ENCODE measurements around the gene USP32.
A peak's percentile ranks its signal among the peaks of the same experiment; 100 is the strongest.

Gene USP32

DNA sequence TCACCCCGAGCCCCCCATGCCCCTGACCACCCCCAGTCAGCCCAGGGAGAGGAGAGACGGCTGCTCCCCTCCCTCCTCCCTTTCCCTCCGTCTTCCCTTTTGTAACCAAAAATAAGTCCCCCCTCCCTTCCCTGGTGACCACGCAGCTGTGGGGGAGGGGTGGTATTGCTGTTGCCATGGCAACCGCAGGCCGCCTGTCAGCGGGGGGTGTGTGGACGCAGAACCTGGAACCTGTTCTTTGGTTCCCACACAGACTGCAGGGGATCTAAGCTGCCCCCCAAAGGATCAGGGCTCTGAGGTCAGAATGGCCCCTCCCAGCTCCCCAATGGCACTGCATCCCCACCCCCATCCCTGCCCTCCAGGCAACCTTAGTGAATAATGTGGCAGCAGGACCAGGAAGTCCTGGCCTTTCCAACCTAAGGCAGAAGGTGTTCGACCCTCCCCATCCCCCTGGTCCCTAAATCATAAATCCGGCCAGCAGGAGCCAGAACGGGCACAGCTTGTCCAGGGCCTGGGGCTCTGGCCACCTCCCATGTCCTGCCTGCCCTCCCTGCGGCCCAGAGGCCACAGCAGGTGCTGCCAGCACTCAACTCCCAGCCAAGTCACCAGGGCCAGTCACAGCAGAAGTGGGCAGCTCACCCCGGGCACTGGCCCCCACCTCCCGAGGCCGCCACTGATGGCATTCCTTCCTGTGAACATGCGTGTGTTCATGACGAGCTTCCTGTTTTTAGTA, 230.2 kb downstream of the USP32 start:
- DNase-seq (ENCODE audit: low spot score): peak; percentile 22
- in situ Hi-C loops (cut with MboI; ENCODE audit: low pct_unique_long_range_greater_than_20kb, low sequenced_read_pairs, unreplicated experiment): no loop called here
- TF ChIP-seq, protein P1, sequence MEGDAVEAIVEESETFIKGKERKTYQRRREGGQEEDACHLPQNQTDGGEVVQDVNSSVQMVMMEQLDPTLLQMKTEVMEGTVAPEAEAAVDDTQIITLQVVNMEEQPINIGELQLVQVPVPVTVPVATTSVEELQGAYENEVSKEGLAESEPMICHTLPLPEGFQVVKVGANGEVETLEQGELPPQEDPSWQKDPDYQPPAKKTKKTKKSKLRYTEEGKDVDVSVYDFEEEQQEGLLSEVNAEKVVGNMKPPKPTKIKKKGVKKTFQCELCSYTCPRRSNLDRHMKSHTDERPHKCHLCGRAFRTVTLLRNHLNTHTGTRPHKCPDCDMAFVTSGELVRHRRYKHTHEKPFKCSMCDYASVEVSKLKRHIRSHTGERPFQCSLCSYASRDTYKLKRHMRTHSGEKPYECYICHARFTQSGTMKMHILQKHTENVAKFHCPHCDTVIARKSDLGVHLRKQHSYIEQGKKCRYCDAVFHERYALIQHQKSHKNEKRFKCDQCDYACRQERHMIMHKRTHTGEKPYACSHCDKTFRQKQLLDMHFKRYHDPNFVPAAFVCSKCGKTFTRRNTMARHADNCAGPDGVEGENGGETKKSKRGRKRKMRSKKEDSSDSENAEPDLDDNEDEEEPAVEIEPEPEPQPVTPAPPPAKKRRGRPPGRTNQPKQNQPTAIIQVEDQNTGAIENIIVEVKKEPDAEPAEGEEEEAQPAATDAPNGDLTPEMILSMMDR (IDR thresholded peaks at IDR 0.05; ENCODE audit: extremely low read depth, insufficient read depth, missing control alignments): no peak

DNA sequence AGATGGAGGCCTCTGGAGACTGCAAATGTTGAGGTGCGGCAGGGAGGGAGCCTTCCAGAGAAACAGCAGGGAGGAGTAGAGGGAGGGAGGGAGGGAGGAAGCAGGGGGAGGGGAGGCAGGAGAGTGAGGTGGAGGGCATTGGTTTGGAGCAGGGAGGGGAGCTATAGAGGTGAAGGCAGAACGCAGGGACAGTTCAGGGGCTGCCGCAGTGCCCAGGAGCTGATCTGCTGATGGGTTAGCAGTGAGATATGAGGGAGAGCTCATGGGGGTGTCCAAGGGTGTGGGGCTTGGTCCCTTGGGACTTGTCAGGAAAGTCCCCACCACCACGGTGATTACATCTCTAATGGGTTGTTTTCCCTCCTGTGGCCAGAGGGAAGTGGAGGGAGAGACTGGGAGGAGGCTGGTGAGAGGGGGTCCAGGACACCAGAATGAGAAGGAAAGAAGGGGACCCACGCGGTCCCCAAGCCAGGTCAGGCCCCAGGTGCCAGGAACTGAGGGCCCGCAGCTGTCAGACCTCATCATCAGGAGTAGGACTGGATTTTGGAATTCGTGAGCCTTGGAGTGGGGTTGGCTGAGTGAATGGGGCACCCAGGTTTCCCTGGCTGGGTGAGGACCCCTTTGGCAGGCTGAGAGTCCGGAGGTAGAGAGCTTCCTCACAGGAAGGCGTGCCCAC, 231.0 kb downstream of the USP32 start:
- DNase-seq (ENCODE audit: low spot score): peak; percentile 62
- in situ Hi-C loops (cut with MboI; ENCODE audit: low pct_unique_long_range_greater_than_20kb, low sequenced_read_pairs, unreplicated experiment): no loop called here
- TF ChIP-seq, protein P1 (IDR thresholded peaks at IDR 0.05; ENCODE audit: extremely low read depth, insufficient read depth, missing control alignments): no peak

DNA sequence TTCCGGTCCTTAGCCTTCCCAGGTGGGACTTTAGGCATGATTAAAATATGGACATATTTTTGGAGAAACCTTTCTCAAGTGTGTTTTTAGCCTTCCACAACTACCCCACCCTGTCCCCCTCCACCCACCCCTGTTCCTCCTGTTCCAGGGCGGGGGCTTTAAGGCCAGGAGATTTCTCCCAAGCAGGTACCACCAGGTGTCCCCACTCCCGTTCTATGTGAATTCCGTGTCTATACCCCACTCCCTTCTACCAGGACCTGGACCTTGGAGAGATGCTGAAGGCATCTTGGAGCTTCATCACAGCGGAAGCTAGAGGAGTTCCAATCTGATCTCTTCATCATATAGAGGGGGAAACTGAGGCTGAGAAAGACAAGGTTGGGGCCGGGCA, 232.5 kb downstream of the USP32 start:
- DNase-seq (ENCODE audit: low spot score): peak; percentile 14
- in situ Hi-C loops (cut with MboI; ENCODE audit: low pct_unique_long_range_greater_than_20kb, low sequenced_read_pairs, unreplicated experiment): no loop called here
- TF ChIP-seq, protein P1 (IDR thresholded peaks at IDR 0.05; ENCODE audit: extremely low read depth, insufficient read depth, missing control alignments): no peak

DNA sequence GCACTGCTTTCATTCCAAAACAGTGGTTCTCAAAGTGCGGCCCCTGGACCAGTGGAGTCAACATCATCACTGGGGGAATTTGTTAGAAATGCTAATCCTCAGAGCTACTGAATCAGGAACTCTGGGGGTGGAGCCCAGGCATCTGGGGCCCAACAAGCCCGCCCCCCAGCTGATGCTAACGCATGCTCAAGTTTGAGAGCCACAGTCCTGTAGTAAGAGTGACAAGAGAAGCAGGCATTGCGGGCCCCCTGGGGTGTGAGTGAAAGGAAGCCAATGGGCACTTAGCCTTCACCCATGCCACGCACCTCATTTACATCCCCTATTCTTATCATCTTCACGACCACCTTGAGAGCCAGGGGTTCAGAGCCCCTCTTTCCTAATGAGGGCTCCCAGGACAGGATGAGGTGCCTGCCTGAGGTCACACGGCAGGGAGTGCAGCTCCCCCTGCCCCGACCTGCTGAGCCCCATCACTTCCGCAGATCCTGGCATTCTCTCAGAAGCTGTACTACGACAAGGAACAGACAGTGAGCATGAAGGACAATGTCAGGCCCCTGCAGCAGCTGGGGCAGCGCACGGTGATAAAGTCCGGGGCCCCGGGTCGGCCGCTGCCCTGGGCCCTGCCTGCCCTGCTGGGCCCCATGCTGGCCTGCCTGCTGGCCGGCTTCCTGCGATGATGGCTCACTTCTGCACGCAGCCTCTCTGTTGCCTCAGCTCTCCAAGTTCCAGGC, 233.0 kb downstream of the USP32 start:
- DNase-seq (ENCODE audit: low spot score): peak; percentile 17
- in situ Hi-C loops (cut with MboI; ENCODE audit: low pct_unique_long_range_greater_than_20kb, low sequenced_read_pairs, unreplicated experiment): no loop called here
- TF ChIP-seq, protein P1 (IDR thresholded peaks at IDR 0.05; ENCODE audit: extremely low read depth, insufficient read depth, missing control alignments): no peak

DNA sequence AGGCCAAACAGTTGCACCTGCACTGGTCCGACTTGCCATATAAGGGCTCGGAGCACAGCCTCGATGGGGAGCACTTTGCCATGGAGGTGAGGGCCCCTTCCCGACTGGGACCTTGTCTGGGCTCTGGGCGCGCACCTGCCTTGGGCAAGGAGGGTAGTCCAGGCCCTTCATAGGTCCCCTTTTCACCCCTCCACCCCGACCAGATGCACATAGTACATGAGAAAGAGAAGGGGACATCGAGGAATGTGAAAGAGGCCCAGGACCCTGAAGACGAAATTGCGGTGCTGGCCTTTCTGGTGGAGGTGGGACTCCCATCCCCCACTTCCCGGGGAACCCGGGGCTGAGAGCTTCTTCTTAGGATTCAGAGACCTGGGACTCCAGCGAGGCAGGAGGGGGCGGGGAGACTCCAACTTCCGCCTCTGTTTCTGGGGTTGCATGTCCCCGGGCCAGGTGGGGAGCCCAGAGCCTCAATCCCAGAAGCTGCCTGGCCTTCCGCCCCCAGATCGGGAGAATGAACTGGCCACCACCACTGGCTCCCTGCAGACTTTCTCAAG, 234.4 kb downstream of the USP32 start:
- no peak for DNase-seq (ENCODE audit: low spot score)
- in situ Hi-C loops (cut with MboI; ENCODE audit: low pct_unique_long_range_greater_than_20kb, low sequenced_read_pairs, unreplicated experiment): no loop called here
- TF ChIP-seq, protein P1 (IDR thresholded peaks at IDR 0.05; ENCODE audit: extremely low read depth, insufficient read depth, missing control alignments): no peak

DNA sequence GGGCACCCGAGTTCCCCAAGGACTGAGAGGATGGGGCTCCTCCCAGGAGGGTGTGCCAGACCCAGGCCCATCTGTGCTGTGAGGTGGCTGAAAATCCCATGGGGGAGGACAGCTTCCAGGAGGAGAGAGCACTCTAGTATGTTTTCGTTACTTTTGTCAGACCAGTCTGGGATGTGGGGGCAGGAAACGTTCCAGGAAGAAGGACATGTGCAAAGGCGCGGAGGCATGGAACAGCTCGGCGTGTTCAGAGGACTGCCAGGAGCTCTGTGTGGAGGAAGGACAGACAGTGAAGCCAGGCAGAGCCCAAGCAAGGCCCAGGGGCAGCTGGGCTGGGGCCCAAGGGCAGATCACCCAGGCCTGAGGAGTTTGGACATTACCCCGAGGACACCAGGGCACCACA, 235.2 kb downstream of the USP32 start:
- TF ChIP-seq, protein P1 (IDR thresholded peaks at IDR 0.05; ENCODE audit: extremely low read depth, insufficient read depth, missing control alignments): no peak
- in situ Hi-C loops (cut with MboI; ENCODE audit: low pct_unique_long_range_greater_than_20kb, low sequenced_read_pairs, unreplicated experiment): no loop called here
- DNase-seq (ENCODE audit: low spot score): no peak

All from GM13977 (cell line).